H1 (cell line): ENCODE measurements around the gene TSTD2.

Source experiments
- CHD2 ChIP-seq: IDR thresholded peaks from 2 replicates; pipeline ENCODE4 v1.6.1; 2012; ENCODE audit warnings: low read length, improper control_type of control experiment
- CREB1 ChIP-seq: IDR thresholded peaks from 2 replicates; pipeline ENCODE4 v1.6.1; 2012; ENCODE audit warnings: inconsistent platforms
- EP300 ChIP-seq, 2 experiments: IDR thresholded peaks; 1 replicate in 1 of 2; 2 replicates in 1 of 2; pipeline ENCODE4 v1.6.1; 2011 to 2012; ENCODE audit warnings: low read depth in 2 of 2, low read length in 2 of 2, mild to moderate bottlenecking in 2 of 2, borderline replicate concordance in 1 of 2, inconsistent platforms in 1 of 2, moderate library complexity in 1 of 2
- EZH2 ChIP-seq: fragments of 200-600 bp; sonication (generic); IDR thresholded peaks from 2 replicates; pipeline ENCODE4 v1.7.1; 2012; ENCODE audit warnings: low read depth, mild to moderate bottlenecking, moderate library complexity, low read length, inconsistent platforms; ENCODE audit not compliant: severe bottlenecking
- MAFK ChIP-seq: IDR thresholded peaks from 2 replicates; pipeline ENCODE4 v1.6.1; 2012; ENCODE audit warnings: low read depth, mild to moderate bottlenecking, improper control_type of control experiment, low read length
- POLR2A ChIP-seq, 2 experiments: IDR thresholded peaks; 1 replicate in 1 of 2; 2 replicates in 1 of 2; pipeline ENCODE4 v1.6.1; 2011; ENCODE audit warnings: low read depth in 2 of 2, low read length in 2 of 2, mild to moderate bottlenecking in 2 of 2; ENCODE audit errors: control extremely low read depth in 1 of 2
- RFX5 ChIP-seq: IDR thresholded peaks from 2 replicates; pipeline ENCODE4 v1.6.1; 2011; ENCODE audit warnings: low read depth, low read length, improper control_type of control experiment, borderline replicate concordance
- TEAD4 ChIP-seq: IDR thresholded peaks from 2 replicates; pipeline ENCODE4 v1.6.1; 2012; ENCODE audit warnings: low read depth, low read length, inconsistent platforms, mixed read lengths
- TF ChIP-seq, protein P1 (sequence below), 3 experiments: IDR thresholded peaks; 1 replicate in 2 of 3; 2 replicates in 1 of 3; pipeline versions ENCODE4 v1.5.1 to v1.6.1; 2011; ENCODE audit warnings: low read length in 3 of 3, mild to moderate bottlenecking in 3 of 3, inconsistent platforms in 2 of 3, low read depth in 1 of 3, moderate library complexity in 1 of 3; ENCODE audit not compliant: insufficient read depth in 1 of 3; ENCODE audit errors: control extremely low read depth in 1 of 3

DNA sequence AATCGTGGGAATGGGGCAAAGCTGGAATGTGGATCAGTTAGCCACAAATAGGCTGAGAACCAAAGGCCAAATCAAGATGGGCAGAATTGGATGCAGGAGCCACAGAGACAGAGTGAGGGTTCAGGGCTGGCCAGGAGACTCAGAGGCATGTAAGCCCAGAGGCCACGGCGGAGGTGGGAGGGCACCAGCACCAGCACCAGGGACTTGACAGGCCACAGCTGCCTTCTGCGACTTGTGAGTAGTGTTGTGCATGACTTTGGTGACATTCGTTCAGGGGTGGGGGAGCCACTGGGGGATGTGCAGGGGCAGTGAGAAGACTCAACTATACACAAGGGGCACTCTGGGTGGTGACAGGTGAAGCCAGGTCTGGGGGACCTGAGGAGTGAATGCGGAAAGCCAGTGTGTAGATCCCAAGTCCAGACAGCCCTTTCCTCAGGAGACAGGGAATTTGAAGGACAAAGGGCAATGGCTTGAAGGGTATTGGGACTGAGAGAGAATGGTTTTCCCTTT is 78.5 kb downstream of the TSTD2 start:
- TF ChIP-seq EP300 (IDR thresholded peaks at IDR 0.05; ENCODE audit: borderline replicate concordance in 1 of 2, low read depth in 2 of 2, low read length in 2 of 2) = no peak
- TF ChIP-seq TEAD4 = no peak
- TF ChIP-seq RFX5 = no peak
- TF ChIP-seq CREB1 = no peak
- no peak for TF ChIP-seq POLR2A (IDR thresholded peaks at IDR 0.05; ENCODE audit: control extremely low read depth in 1 of 2, low read depth in 2 of 2, low read length in 2 of 2)
- no peak for TF ChIP-seq CHD2
- TF ChIP-seq, protein P1, sequence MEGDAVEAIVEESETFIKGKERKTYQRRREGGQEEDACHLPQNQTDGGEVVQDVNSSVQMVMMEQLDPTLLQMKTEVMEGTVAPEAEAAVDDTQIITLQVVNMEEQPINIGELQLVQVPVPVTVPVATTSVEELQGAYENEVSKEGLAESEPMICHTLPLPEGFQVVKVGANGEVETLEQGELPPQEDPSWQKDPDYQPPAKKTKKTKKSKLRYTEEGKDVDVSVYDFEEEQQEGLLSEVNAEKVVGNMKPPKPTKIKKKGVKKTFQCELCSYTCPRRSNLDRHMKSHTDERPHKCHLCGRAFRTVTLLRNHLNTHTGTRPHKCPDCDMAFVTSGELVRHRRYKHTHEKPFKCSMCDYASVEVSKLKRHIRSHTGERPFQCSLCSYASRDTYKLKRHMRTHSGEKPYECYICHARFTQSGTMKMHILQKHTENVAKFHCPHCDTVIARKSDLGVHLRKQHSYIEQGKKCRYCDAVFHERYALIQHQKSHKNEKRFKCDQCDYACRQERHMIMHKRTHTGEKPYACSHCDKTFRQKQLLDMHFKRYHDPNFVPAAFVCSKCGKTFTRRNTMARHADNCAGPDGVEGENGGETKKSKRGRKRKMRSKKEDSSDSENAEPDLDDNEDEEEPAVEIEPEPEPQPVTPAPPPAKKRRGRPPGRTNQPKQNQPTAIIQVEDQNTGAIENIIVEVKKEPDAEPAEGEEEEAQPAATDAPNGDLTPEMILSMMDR (IDR thresholded peaks at IDR 0.05; ENCODE audit: control extremely low read depth in 1 of 3, insufficient read depth in 1 of 3, low read depth in 1 of 3, low read length in 3 of 3) = no peak
- TF ChIP-seq MAFK = no peak
- TF ChIP-seq EZH2 = no peak
